ENCODE data around the gene CYTH4. TPM values are rescaled to one million over a fixed set of nuclear protein-coding genes. Genes with fewer than 3 reads are reported as not detected.

Gene CYTH4
- total RNA-seq, 1 donor from 2014 or later = not detected

DNA sequence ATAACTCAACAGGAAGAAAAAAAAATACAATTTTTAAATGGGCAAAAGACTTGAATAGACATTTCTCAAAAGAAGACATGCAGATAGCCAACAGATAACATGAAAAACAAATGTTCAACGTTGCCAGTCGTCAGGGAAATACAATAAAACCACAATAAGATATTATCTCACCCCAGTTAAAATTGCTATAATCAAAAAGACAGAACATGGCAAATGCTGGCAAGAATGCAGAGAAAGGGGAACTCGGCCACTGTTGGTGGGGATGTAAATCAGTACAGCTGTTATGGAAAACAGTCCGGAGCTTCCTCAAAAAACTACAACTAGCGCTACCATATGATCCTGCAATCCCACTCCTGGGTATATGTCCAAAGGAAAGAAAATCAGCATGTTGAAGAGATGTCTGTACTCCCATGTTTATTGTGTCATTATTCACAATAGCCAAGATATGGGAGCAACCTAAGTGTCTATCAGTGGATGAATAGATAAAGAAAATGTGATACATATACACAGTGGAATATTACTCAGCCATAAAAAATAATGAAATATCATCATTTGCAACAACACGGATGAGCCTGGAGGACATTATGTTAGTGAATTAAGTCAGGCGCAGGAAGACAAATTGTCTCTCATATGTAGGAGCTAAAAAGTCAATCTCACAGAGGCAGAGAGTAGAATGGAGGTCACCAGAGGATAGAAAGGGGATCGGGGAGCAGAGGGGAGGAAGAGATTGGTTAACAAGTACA is 12.2 kb upstream of the CYTH4 start:
- no peaks in the 10 kb centered on the region for H3K36me3 Mint-ChIP-seq (ENCODE audit: unreplicated experiment)
- no peak overlapping the region for H3K4me3 Mint-ChIP-seq (ENCODE audit: unreplicated experiment)
- H3K27me3 Mint-ChIP-seq (ENCODE audit: unreplicated experiment) = peaks cover 3% of the 10 kb centered on the region
- no peak for DNase-seq
- no peak overlapping the region for H3K27ac Mint-ChIP-seq (ENCODE audit: unreplicated experiment)
- peaks cover 4% of the 10 kb centered on the region for H3K4me1 Mint-ChIP-seq (ENCODE audit: low read depth, unreplicated experiment)
- no peaks in the 10 kb centered on the region for H3K9me3 Mint-ChIP-seq (ENCODE audit: unreplicated experiment)
- TF ChIP-seq, protein P1, sequence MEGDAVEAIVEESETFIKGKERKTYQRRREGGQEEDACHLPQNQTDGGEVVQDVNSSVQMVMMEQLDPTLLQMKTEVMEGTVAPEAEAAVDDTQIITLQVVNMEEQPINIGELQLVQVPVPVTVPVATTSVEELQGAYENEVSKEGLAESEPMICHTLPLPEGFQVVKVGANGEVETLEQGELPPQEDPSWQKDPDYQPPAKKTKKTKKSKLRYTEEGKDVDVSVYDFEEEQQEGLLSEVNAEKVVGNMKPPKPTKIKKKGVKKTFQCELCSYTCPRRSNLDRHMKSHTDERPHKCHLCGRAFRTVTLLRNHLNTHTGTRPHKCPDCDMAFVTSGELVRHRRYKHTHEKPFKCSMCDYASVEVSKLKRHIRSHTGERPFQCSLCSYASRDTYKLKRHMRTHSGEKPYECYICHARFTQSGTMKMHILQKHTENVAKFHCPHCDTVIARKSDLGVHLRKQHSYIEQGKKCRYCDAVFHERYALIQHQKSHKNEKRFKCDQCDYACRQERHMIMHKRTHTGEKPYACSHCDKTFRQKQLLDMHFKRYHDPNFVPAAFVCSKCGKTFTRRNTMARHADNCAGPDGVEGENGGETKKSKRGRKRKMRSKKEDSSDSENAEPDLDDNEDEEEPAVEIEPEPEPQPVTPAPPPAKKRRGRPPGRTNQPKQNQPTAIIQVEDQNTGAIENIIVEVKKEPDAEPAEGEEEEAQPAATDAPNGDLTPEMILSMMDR (IDR thresholded peaks at IDR 0.05; ENCODE audit: partially characterized antibody, unreplicated experiment) = no peak

DNA sequence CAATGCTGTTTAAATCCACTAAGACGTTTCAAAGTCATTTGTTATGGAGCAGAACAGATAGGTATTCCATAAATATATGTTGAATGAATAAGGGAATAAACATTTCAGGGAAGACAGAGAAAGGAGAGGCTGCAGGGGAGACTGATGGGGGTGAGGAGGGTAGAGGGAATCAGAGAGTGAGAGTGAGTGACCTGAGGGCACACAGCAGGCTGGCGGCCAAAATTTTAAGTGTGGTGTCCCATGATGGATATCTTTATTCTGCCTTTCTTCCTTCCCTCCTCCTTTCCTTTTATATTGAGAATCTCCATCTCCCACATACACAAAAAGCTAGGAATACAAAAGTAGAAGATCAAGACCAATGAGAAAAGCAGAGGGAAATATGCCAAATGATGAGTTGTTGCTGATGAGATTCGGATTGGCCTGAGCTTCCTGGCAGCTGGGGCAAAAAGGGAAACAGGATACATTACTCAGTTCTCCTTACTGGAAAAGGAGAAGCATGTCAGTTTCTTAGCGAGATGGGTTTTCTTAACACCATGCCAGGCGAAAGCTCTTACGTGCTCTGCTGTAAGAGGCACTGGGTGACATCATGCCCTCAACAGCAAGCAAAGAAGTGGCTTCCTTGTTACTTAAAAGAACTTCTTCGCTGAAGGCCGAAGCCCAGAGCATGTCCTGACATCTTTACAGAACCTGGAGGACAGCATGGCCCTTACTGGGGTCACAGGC is 11.2 kb upstream of the CYTH4 start:
- no peak for DNase-seq
- no peak overlapping the region for H3K27ac Mint-ChIP-seq (ENCODE audit: unreplicated experiment)
- H3K36me3 Mint-ChIP-seq (ENCODE audit: unreplicated experiment) = no peaks in the 10 kb centered on the region
- no peaks in the 10 kb centered on the region for H3K9me3 Mint-ChIP-seq (ENCODE audit: unreplicated experiment)
- H3K4me3 Mint-ChIP-seq (ENCODE audit: unreplicated experiment) = no peak overlapping the region
- H3K27me3 Mint-ChIP-seq (ENCODE audit: unreplicated experiment) = peaks cover 3% of the 10 kb centered on the region
- TF ChIP-seq, protein P1 (IDR thresholded peaks at IDR 0.05; ENCODE audit: partially characterized antibody, unreplicated experiment) = no peak
- peaks cover 4% of the 10 kb centered on the region for H3K4me1 Mint-ChIP-seq (ENCODE audit: low read depth, unreplicated experiment)

DNA sequence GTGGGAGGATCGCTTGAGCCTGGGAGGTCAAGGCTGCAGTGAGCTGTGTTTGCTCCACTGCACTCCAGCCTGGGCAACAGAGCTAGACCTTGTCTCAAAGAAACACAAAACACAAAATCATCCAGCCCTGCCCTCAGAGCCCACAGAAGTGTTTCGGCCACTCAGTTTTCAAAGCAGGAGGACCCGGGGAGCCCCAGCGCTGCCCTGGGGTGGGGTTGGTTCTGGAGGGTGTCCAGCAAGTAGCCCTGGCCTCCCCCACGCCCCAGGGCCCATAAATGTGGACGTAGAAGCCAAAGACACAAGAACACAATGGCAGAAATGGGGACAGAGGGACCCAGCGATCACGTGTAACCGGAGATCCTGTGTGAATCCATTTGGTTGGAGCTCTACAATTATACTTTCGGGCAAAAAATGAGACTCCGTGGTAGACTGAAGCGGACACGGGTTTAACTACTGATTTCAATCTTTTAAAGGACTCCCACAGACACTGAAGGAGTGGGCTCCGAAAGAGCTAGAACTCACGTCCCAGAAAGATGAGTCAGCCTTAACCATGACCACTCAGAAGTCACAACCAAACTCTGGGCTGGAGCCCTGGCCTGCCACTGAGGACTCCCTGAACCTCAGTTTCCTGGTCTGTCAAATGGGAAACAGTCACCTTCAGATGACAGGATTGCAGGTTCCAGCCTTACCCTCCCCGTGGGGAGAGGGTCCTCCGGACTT is 9.0 kb upstream of the CYTH4 start:
- Mint-ChIP-seq H3K4me3 (ENCODE audit: unreplicated experiment) (no peak overlapping the region), H3K36me3 (ENCODE audit: unreplicated experiment) (no peaks in the 10 kb centered on the region), H3K27ac (ENCODE audit: unreplicated experiment) (no peak overlapping the region), H3K27me3 (ENCODE audit: unreplicated experiment) (no peaks in the 10 kb centered on the region), H3K4me1 (ENCODE audit: low read depth, unreplicated experiment) (peaks cover 2% of the 10 kb centered on the region), H3K9me3 (ENCODE audit: unreplicated experiment) (peaks cover 3% of the 10 kb centered on the region)
- no peak for DNase-seq
- TF ChIP-seq, protein P1 (IDR thresholded peaks at IDR 0.05; ENCODE audit: partially characterized antibody, unreplicated experiment) = no peak

DNA sequence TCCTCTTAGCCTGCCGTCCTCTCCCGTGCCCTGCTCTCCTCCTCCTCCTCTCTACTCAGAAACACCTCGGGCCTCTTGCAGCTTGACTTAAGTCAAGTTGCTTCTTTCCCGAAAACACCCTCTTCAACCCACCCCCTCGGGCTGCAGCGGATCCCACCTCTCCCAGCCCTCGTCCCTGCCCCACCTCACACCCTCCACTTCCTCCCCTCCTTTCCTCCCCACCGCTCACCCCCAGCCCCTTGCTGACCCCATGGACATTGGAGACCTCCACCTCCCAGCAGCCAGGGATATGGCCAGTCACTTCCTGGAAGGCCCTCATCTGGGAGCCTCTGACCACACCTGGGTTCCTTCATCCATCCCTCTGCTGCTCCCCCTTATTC is 8.5 kb upstream of the CYTH4 start:
- no peak for DNase-seq
- Mint-ChIP-seq H3K4me1 (ENCODE audit: low read depth, unreplicated experiment) (peaks cover 5% of the 10 kb centered on the region), H3K9me3 (ENCODE audit: unreplicated experiment) (peaks cover 4% of the 10 kb centered on the region), H3K36me3 (ENCODE audit: unreplicated experiment) (no peaks in the 10 kb centered on the region), H3K27ac (ENCODE audit: unreplicated experiment) (no peak overlapping the region), H3K4me3 (ENCODE audit: unreplicated experiment) (no peak overlapping the region), H3K27me3 (ENCODE audit: unreplicated experiment) (no peaks in the 10 kb centered on the region)
- TF ChIP-seq, protein P1 (IDR thresholded peaks at IDR 0.05; ENCODE audit: partially characterized antibody, unreplicated experiment) = no peak
